DOHH2 (cell line): ENCODE data around the gene TTC21A.

Experiments used
- H3F3A ChIP-seq: fragments of 200-600 bp; sonication (generic), shearing (Covaris generic); 2 replicates; pipeline ENCODE4 v1.6.0; 2016; ENCODE audit warnings: antibody characterized with exemption, mild to moderate bottlenecking; ENCODE audit not compliant: control insufficient read depth, insufficient read depth
- H3K27ac ChIP-seq: fragments of 200-600 bp; sonication (generic); 2 replicates; pipeline ENCODE4 v1.5.1; 2014; ENCODE audit warnings: low read depth, mild to moderate bottlenecking, low read length, moderate library complexity
- H3K27me3 ChIP-seq: fragments of 200-600 bp; sonication (generic); 2 replicates; pipeline ENCODE4 v1.6.1; 2014; ENCODE audit warnings: mild to moderate bottlenecking, low read length, mixed read lengths; ENCODE audit not compliant: control insufficient read depth
- H3K36me3 ChIP-seq: fragments of 200-600 bp; sonication (generic); 2 replicates; pipeline ENCODE4 v1.6.1; 2014; ENCODE audit warnings: mild to moderate bottlenecking, low read length, moderate library complexity, mixed read lengths; ENCODE audit not compliant: control insufficient read depth
- H3K4me1 ChIP-seq: fragments of 200-600 bp; sonication (generic); 2 replicates; pipeline ENCODE4 v1.6.1; 2014; ENCODE audit warnings: mild to moderate bottlenecking, low read length, mixed read lengths; ENCODE audit not compliant: control insufficient read depth
- H3K4me2 ChIP-seq: fragments of 200-600 bp; sonication (generic); 2 replicates; pipeline ENCODE4 v1.6.0; 2014; ENCODE audit warnings: mild to moderate bottlenecking, low read length, moderate library complexity
- H3K4me3 ChIP-seq: fragments of 200-600 bp; sonication (generic); 2 replicates; pipeline ENCODE4 v1.5.1; 2014; ENCODE audit warnings: mild to moderate bottlenecking, low read length, mixed read lengths
- H3K79me2 ChIP-seq: fragments of 200-600 bp; sonication (generic); 2 replicates; pipeline ENCODE4 v1.6.1; 2014; ENCODE audit warnings: mild to moderate bottlenecking, low read length, mixed read lengths; ENCODE audit not compliant: control insufficient read depth
- H3K9me2 ChIP-seq: fragments of 200-600 bp; sonication (generic); replicated peaks from 2 replicates; pipeline ENCODE4 v1.6.1; 2014; ENCODE audit warnings: mild to moderate bottlenecking, low read length, mixed read lengths; ENCODE audit not compliant: control insufficient read depth
- H3K9me3 ChIP-seq: fragments of 200-600 bp; sonication (generic); 2 replicates; pipeline ENCODE4 v1.6.1; 2014; ENCODE audit warnings: antibody characterized with exemption, low read length, mixed read lengths; ENCODE audit not compliant: control insufficient read depth, insufficient read depth
- H4K20me1 ChIP-seq: fragments of 200-600 bp; sonication (generic); 2 replicates; pipeline ENCODE4 v1.6.0; 2014; ENCODE audit warnings: low read depth, mild to moderate bottlenecking, antibody characterized with exemption, low read length, moderate library complexity; ENCODE audit not compliant: control insufficient read depth, insufficient read depth
- CTCF ChIP-seq: fragments of 200-600 bp; sonication (generic); IDR thresholded peaks from one replicate; pipeline ENCODE4 v1.5.1; 2014; ENCODE audit warnings: antibody characterized with exemption, mild to moderate bottlenecking, low read depth, low read length; ENCODE audit not compliant: poor library complexity, severe bottlenecking
- EZH2phosphoT487 ChIP-seq: fragments of 200-600 bp; sonication (generic); IDR thresholded peaks from 2 replicates; pipeline ENCODE4 v1.6.1; 2017; ENCODE audit warnings: borderline replicate concordance, mild to moderate bottlenecking, antibody characterized with exemption, low read length, moderate library complexity, mixed read lengths

The TTC21A gene

GRCh38 chr3:39137991-39138803 is 30.7 kb downstream of the TTC21A start:
- Histone ChIP-seq H3K27ac (no peak overlapping the region), H3K9me2 (no peaks in the 10 kb centered on the region), H3F3A (no peaks in the 10 kb centered on the region; the same call in 1 of the 2 replicates), H3K36me3 (peaks cover 37% of the 10 kb centered on the region), H3K9me3 (no peaks in the 10 kb centered on the region), H3K27me3 (no peaks in the 10 kb centered on the region), H3K4me1 (peaks cover 17% of the 10 kb centered on the region), H3K4me3 (no peak overlapping the region), H3K79me2 (peaks cover 10% of the 10 kb centered on the region), H3K4me2 (no peak overlapping the region), H4K20me1 (no peaks in the 10 kb centered on the region)
- TF ChIP-seq CTCF (no peak), EZH2phosphoT487 (no peak)

- Histone ChIP-seq H3F3A (no peaks in the 10 kb centered on the region; the same call in 1 of the 2 replicates), H3K4me1 (peaks cover 17% of the 10 kb centered on the region), H3K4me3 (no peak overlapping the region), H3K27me3 (no peaks in the 10 kb centered on the region), H3K4me2 (no peak overlapping the region), H3K79me2 (peaks cover 16% of the 10 kb centered on the region), H4K20me1 (no peaks in the 10 kb centered on the region; the same call in 1 of the 2 replicates), H3K9me2 (no peaks in the 10 kb centered on the region), H3K36me3 (peaks cover 44% of the 10 kb centered on the region), H3K9me3 (no peaks in the 10 kb centered on the region), H3K27ac (no peak overlapping the region)
- TF ChIP-seq EZH2phosphoT487 = no peak
Measured at GRCh38 chr3:39138804-39139415, 31.4 kb downstream of the TTC21A start.

- Histone ChIP-seq H3F3A (no peaks in the 10 kb centered on the region; the same call in 1 of the 2 replicates), H3K27me3 (no peaks in the 10 kb centered on the region), H3K4me2 (no peak overlapping the region), H3K9me2 (no peaks in the 10 kb centered on the region), H3K79me2 (peaks cover 16% of the 10 kb centered on the region), H3K27ac (no peak overlapping the region), H3K4me3 (no peak overlapping the region), H4K20me1 (no peaks in the 10 kb centered on the region; the same call in 1 of the 2 replicates), H3K9me3 (no peaks in the 10 kb centered on the region), H3K4me1 (peaks cover 17% of the 10 kb centered on the region), H3K36me3 (peaks cover 49% of the 10 kb centered on the region)
- TF ChIP-seq CTCF (no peak), EZH2phosphoT487 (no peak)
Measured at GRCh38 chr3:39139442-39139841, 32.0 kb downstream of the TTC21A start.
